ENCODE measurements around the gene DKK3. TPM values are rescaled to one million over a fixed set of nuclear protein-coding genes. Genes with fewer than 3 reads are reported as not detected.

DKK3 gene
- polyA plus RNA-seq, 1 donor from 2014 or later = 43.6 TPM

- Histone ChIP-seq H3K79me2 (replicated peaks; ENCODE audit: insufficient read depth, low read length) (no peaks in the 10 kb centered on the region), H3F3A (ENCODE audit: insufficient read depth, low read length, poor library complexity, severe bottlenecking) (no peaks in the 10 kb centered on the region), H3K27ac (ENCODE audit: low read length) (no peak overlapping the region), H3K36me3 (ENCODE audit: insufficient read depth, low read length) (no peaks in the 10 kb centered on the region), H3K27me3 (ENCODE audit: insufficient read depth, low read depth, low read length) (no peaks in the 10 kb centered on the region), H3K9ac (ENCODE audit: low read length) (no peak overlapping the region), H3K9me2 (ENCODE audit: insufficient read depth, low read length) (no peaks in the 10 kb centered on the region), H3K4me3 (ENCODE audit: low read length) (no peak overlapping the region), H3K4me2 (ENCODE audit: low read length) (no peak overlapping the region), H3K9me3 (ENCODE audit: low read length) (no peaks in the 10 kb centered on the region), H4K20me1 (ENCODE audit: insufficient read depth) (no peaks in the 10 kb centered on the region), H2AFZ (ENCODE audit: low read depth, low read length) (no peak overlapping the region)
- TF ChIP-seq SMC3 (conservative IDR thresholded peaks at IDR 0.05; ENCODE audit: poor library complexity) (no peak), TAF1 (IDR thresholded peaks at IDR 0.05; ENCODE audit: low read depth) (no peak), CTCF (IDR thresholded peaks at IDR 0.05; ENCODE audit: poor library complexity, severe bottlenecking) (no peak), EP300 (conservative IDR thresholded peaks at IDR 0.05; ENCODE audit: poor library complexity, severe bottlenecking) (no peak), MXI1 (conservative IDR thresholded peaks at IDR 0.05; ENCODE audit: poor library complexity, severe bottlenecking) (no peak), EZH2 (IDR thresholded peaks at IDR 0.05; ENCODE audit: borderline replicate concordance, insufficient read depth, low read length, poor library complexity, severe bottlenecking) (no peak), REST (IDR thresholded peaks at IDR 0.05; ENCODE audit: borderline replicate concordance) (no peak), POLR2AphosphoS5 (IDR thresholded peaks at IDR 0.05) (no peak)
These were observed 33.0 kb downstream of the DKK3 start for GRCh38 chr11:11975201-11976092.

GRCh38 chr11:11973866-11974265 lies 34.6 kb downstream of the DKK3 start:
- H3F3A ChIP-seq (ENCODE audit: insufficient read depth, low read length, poor library complexity, severe bottlenecking) = no peaks in the 10 kb centered on the region
- no peak overlapping the region for H3K27ac ChIP-seq (ENCODE audit: low read length)
- H3K79me2 ChIP-seq (replicated peaks; ENCODE audit: insufficient read depth, low read length) = no peaks in the 10 kb centered on the region
- no peaks in the 10 kb centered on the region for H3K9me2 ChIP-seq (ENCODE audit: insufficient read depth, low read length)
- TF ChIP-seq POLR2AphosphoS5 (IDR thresholded peaks at IDR 0.05) = no peak
- TF ChIP-seq REST (IDR thresholded peaks at IDR 0.05; ENCODE audit: borderline replicate concordance) = no peak
- TF ChIP-seq RAD21 (conservative IDR thresholded peaks at IDR 0.05) = no peak
- no peak for TF ChIP-seq MXI1 (conservative IDR thresholded peaks at IDR 0.05; ENCODE audit: poor library complexity, severe bottlenecking)
- no peak for TF ChIP-seq SMC3 (conservative IDR thresholded peaks at IDR 0.05; ENCODE audit: poor library complexity)
- TF ChIP-seq CTCF (IDR thresholded peaks at IDR 0.05; ENCODE audit: poor library complexity, severe bottlenecking) = no peak
- TF ChIP-seq EZH2 (IDR thresholded peaks at IDR 0.05; ENCODE audit: borderline replicate concordance, insufficient read depth, low read length, poor library complexity, severe bottlenecking) = no peak
- no peak for TF ChIP-seq EP300 (conservative IDR thresholded peaks at IDR 0.05; ENCODE audit: poor library complexity, severe bottlenecking)
- TF ChIP-seq TAF1 (IDR thresholded peaks at IDR 0.05; ENCODE audit: low read depth) = no peak
- H3K4me2 ChIP-seq (ENCODE audit: low read length) = no peak overlapping the region
- no peak overlapping the region for H3K4me3 ChIP-seq (ENCODE audit: low read length)
- H3K9ac ChIP-seq (ENCODE audit: low read length) = no peak overlapping the region
- no peaks in the 10 kb centered on the region for H4K20me1 ChIP-seq (ENCODE audit: insufficient read depth)
- H3K9me3 ChIP-seq (ENCODE audit: low read length) = no peaks in the 10 kb centered on the region
- H2AFZ ChIP-seq (ENCODE audit: low read depth, low read length) = no peak overlapping the region
- H3K27me3 ChIP-seq (ENCODE audit: insufficient read depth, low read depth, low read length) = no peaks in the 10 kb centered on the region
- H3K36me3 ChIP-seq (ENCODE audit: insufficient read depth, low read length) = no peaks in the 10 kb centered on the region

Measured in neural cell (in vitro differentiated cells).